AG04450 (cell line): Measurements from ENCODE around the gene ZAP70. TPM values are rescaled to one million over a fixed set of nuclear protein-coding genes. Genes with fewer than 3 reads are reported as not detected.

Source experiments
- CTCF ChIA-PET: fragments of 300-600, 350-600 bp; formaldehyde crosslinking; extraction: SDS; loops from one replicate; lab custom pipeline; 2022; ENCODE audit warnings: antibody characterized with exemption, inconsistent platforms; lab: Charles Lee
- POLR2A ChIA-PET: fragments of 350-600 bp; formaldehyde crosslinking; extraction: SDS; loops from one replicate; lab custom pipeline; 2021; ENCODE audit warnings: antibody characterized with exemption, inconsistent platforms; lab: Yijun Ruan, JAX
- DNase-seq: peaks from one replicate; pipeline ENCODE4 v3.0.0-alpha.2; 2011; ENCODE audit warnings: low read depth, low spot score
- H3K27ac ChIP-seq: one replicate; pipeline ENCODE4 v1.5.1; 2012; ENCODE audit warnings: low read depth, low read length, control low read depth
- H3K27me3 ChIP-seq: one replicate; pipeline ENCODE4 v1.6.0; 2012; ENCODE audit warnings: low read length; ENCODE audit not compliant: control insufficient read depth, insufficient read depth
- H3K4me3 ChIP-seq: 2 replicates; pipeline ENCODE4 v1.5.1; 2011; ENCODE audit warnings: mild to moderate bottlenecking, low read depth, low read length, control low read depth
- H3K9me3 ChIP-seq: 2 replicates; pipeline ENCODE4 v1.5.1; 2012; ENCODE audit warnings: low read length; ENCODE audit not compliant: control insufficient read depth, insufficient read depth
- polyA plus RNA-seq: library from polyadenylated mRNA; depleted of rRNA; stranded (reverse); fragments of >200 nt; gene quantifications from 2 replicates; pipeline ENCODE4 v1.2.3, GENCODE V29; 2011
- TF ChIP-seq, protein P1 (sequence below): IDR thresholded peaks from 2 replicates; pipeline ENCODE4 v1.5.1; 2011; ENCODE audit warnings: low read depth, low read length, control low read depth, inconsistent platforms

Gene ZAP70
- polyA plus RNA-seq, 1 experiment, result 0.06 TPM

DNA sequence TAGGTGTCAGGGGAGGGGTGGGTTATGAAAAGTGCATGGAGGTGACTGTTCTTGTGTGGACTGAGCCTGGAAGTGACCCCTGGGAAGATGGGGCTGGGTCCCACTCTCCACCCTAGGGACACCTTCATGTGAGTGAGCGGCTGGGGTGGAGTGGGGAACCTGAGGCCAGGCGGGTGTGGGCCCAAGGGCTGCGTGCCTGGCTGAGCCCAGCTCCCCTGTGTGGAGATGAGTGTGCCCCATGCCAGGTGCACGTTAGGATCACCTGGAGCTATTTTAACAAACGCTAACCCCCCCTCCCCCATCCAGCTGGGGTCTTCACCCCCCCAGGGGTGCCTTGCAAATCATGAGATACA lies 26.5 kb downstream of the ZAP70 start:
- Histone ChIP-seq H3K4me3 (no peak overlapping the region), H3K9me3 (peaks cover 16% of the 10 kb centered on the region; the same call in 1 of the 2 replicates), H3K27ac (no peak overlapping the region), H3K27me3 (peaks cover 2% of the 10 kb centered on the region)
- TF ChIP-seq, protein P1, sequence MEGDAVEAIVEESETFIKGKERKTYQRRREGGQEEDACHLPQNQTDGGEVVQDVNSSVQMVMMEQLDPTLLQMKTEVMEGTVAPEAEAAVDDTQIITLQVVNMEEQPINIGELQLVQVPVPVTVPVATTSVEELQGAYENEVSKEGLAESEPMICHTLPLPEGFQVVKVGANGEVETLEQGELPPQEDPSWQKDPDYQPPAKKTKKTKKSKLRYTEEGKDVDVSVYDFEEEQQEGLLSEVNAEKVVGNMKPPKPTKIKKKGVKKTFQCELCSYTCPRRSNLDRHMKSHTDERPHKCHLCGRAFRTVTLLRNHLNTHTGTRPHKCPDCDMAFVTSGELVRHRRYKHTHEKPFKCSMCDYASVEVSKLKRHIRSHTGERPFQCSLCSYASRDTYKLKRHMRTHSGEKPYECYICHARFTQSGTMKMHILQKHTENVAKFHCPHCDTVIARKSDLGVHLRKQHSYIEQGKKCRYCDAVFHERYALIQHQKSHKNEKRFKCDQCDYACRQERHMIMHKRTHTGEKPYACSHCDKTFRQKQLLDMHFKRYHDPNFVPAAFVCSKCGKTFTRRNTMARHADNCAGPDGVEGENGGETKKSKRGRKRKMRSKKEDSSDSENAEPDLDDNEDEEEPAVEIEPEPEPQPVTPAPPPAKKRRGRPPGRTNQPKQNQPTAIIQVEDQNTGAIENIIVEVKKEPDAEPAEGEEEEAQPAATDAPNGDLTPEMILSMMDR, result no peak
- ChIA-PET POLR2A (no interaction called here), CTCF (interaction anchor here (0.8 to 2.3 kb wide), 15 partner anchors 9 to 707 kb away, joined by 3 to 15 read pairs (median 4); no protein-coding TSS in a partner anchor)
- DNase-seq, result no peak

DNA sequence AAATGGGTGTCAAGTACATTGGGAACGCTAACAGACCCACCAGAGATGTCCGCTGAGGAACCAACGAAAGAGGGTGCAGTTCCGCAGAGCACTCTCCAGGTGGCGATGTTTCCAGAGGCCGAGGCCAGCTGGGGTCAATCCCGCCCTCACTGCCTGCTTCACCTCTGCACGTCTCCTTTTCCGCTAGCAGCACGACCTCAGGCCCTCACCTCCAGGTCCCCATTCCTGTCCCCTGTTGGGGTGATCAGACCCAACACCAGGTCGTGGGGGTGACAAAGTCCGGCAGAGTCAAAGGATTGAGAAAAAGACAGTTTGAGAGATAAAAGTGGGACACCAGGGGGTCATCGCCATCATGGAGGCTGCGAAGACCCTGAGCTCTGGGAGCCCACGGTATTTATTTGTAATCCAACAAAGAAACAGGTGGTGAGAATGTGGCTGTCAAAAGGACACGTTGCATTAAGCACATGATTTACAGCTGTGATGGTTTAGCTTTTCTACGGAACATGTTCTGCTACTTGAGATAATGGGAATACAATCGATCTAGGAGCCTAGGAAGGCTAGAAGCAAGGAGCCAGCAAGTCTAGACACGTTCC lies 27.3 kb downstream of the ZAP70 start:
- Histone ChIP-seq H3K27me3 (peaks cover 2% of the 10 kb centered on the region), H3K9me3 (peaks cover 12% of the 10 kb centered on the region; the same call in 1 of the 2 replicates), H3K4me3 (no peak overlapping the region), H3K27ac (no peak overlapping the region)
- ChIA-PET CTCF (interaction anchor here (0.5 to 2.3 kb wide), 16 partner anchors 8 to 1791 kb away, joined by 3 to 15 read pairs (median 4); no protein-coding TSS in a partner anchor), POLR2A (no interaction called here)
- no peak for DNase-seq
- TF ChIP-seq, protein P1, result peak; percentile 80

DNA sequence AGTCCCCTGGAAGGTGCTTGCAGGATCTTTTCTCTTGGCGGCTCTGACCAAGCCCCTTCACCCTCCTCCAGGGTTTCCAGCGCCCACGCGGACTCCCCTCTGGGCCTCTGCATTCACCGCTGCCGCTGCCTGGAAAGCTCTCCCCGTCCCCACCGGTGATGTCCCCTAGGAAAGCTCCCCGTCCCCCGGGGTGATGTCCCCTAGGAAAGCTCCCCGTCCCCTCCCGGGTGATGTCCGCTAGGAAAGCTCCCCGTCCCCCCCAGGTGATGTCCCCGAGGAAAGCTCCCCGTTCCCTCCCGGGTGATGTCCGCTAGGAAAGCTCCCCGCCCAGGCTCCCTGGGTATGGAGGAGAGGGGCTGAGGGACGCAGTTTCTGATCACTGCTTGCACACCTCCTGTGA lies 27.9 kb downstream of the ZAP70 start:
- DNase-seq, result no peak
- Histone ChIP-seq H3K9me3 (peaks cover 12% of the 10 kb centered on the region; the same call in 1 of the 2 replicates), H3K4me3 (no peak overlapping the region), H3K27me3 (peaks cover under 1% of the 10 kb centered on the region), H3K27ac (no peak overlapping the region)
- TF ChIP-seq, protein P1, result no peak
- POLR2A ChIA-PET, result no interaction called here
- CTCF ChIA-PET, result interaction anchor here (1.0 to 2.3 kb wide), 10 partner anchors 11 to 593 kb away, joined by 3 to 15 read pairs (median 6); no protein-coding TSS in a partner anchor

DNA sequence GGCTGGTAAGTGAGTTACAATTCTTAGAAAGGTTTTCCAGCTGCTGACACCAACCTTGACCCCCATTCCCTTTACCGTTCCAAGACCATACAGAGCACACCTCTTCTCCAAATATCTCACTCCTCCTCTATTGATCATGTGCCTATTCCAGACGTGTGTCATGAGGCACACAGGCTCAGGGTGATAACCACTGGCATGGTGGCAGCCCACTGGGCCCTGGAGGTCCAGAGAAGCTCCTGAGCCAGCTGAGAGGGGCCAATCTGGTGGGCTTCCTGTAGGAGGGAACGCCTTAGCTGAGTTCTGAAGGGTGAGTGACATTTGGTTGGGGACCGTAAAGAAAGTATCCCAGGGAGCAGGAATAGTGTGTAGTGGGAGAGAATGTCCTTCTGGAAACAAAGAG lies 28.3 kb downstream of the ZAP70 start:
- Histone ChIP-seq H3K27me3 (no peaks in the 10 kb centered on the region), H3K9me3 (peaks cover 12% of the 10 kb centered on the region; the same call in 1 of the 2 replicates), H3K4me3 (no peak overlapping the region), H3K27ac (no peak overlapping the region)
- DNase-seq, result no peak
- TF ChIP-seq, protein P1, result no peak
- POLR2A ChIA-PET, result no interaction called here
- CTCF ChIA-PET, result interaction anchor here (1.0 to 2.3 kb wide), 6 partner anchors 12 to 592 kb away, joined by 4 to 15 read pairs (median 9); no protein-coding TSS in a partner anchor

DNA sequence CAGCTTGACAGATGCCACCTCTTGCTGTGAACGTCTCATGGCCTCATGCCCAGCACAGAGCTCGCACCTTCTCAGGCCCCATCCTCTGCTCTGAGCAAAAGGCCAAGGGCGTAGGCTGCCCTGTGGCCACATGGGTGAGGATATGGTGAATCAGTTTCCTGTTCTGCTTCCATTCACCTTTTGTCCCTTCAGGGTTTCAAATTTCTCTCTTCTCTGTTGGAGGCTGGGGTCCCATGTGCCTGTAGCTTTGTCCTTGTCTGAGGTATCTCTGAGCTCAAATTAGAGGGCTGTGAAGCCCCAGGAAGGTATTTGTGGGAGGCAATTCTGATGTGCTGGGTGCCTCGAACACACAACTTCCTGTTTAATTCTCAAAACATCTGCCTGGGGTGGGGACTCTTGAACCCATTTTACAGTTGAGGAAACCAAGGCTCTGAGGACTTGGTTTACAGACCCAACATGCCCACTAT lies 29.0 kb downstream of the ZAP70 start:
- DNase-seq, result no peak
- Histone ChIP-seq H3K4me3 (no peak overlapping the region), H3K9me3 (peaks cover 12% of the 10 kb centered on the region; the same call in 1 of the 2 replicates), H3K27ac (no peak overlapping the region), H3K27me3 (no peaks in the 10 kb centered on the region)
- TF ChIP-seq, protein P1, result no peak
- ChIA-PET POLR2A (no interaction called here), CTCF (interaction anchor here (1.2 kb wide), 1 partner anchor 43 kb away, joined by 5 read pairs; no protein-coding TSS in a partner anchor)
